Measurements from ENCODE around the gene UNC13A. TPM values are rescaled to one million over a fixed set of nuclear protein-coding genes. Genes with fewer than 3 reads are reported as not detected.

The UNC13A gene
- total and polyA plus RNA-seq, 11 donors = 0.02 to 1.1 (median 0.09) TPM; not detected in 1

GRCh38 chr19:17615889-17616685 lies 72.1 kb downstream of the UNC13A start:
- Histone ChIP-seq H3K4me1 (peaks cover 0 to 10% (median 0%) of the 10 kb centered on the region in 12 donors), H3K36me3 (no peaks in the 10 kb centered on the region), H3K27me3 (peaks cover 0 to 37% (median 9%) of the 10 kb centered on the region in 9 donors), H3K4me3 (peak overlapping the region in 4 of 12 donors; percentile 5 to 36 (median 14)), H3K9me3 (peaks cover 0 to 2% (median 0%) of the 10 kb centered on the region in 12 donors), H3K27ac (no peak overlapping the region)
- intact Hi-C loops (cut with DNase I) = loop anchor here in 1 of 10 donors (10.0 kb wide), 1 partner anchor 159 kb away; no protein-coding TSS in a partner anchor
- TF ChIP-seq POLR2A (IDR thresholded peaks at IDR 0.05) (no peak), CTCF (IDR thresholded peaks at IDR 0.05) (no peak)
- 23 to 47% (median 32%) methylated on average over 22 to 27 of the region's 27 CpGs for WGBS, 4 donors
- DNase-seq (no peak), ATAC-seq (no peak)

GRCh38 chr19:17614476-17614875 lies 73.7 kb downstream of the UNC13A start:
- H3K36me3 ChIP-seq = no peaks in the 10 kb centered on the region
- H3K9me3 ChIP-seq = no peaks in the 10 kb centered on the region
- no peak overlapping the region for H3K4me3 ChIP-seq
- ATAC-seq (no peak), DNase-seq (no peak)
- WGBS, 4 donors = 71 to 87% (median 86%) methylated on average over 6 to 12 of the region's 12 CpGs
- peaks cover 0 to 37% (median 9%) of the 10 kb centered on the region in 9 donors for H3K27me3 ChIP-seq
- H3K27ac ChIP-seq = no peak overlapping the region
- TF ChIP-seq CTCF (IDR thresholded peaks at IDR 0.05) = no peak
- no peak for TF ChIP-seq POLR2A (IDR thresholded peaks at IDR 0.05)
- intact Hi-C loops (cut with DNase I) = loop anchor here in 1 of 10 donors (10.0 kb wide), 1 partner anchor 160 kb away; no protein-coding TSS in a partner anchor
- peaks cover 0 to 10% (median 0%) of the 10 kb centered on the region in 12 donors for H3K4me1 ChIP-seq

- 80 to 91% (median 87%) methylated on average over 7 of the region's 7 CpGs for WGBS, 4 donors
- Histone ChIP-seq H3K36me3 (no peaks in the 10 kb centered on the region), H3K27ac (no peak overlapping the region), H3K4me1 (peaks cover 0 to 8% (median 0%) of the 10 kb centered on the region in 12 donors), H3K9me3 (no peaks in the 10 kb centered on the region), H3K27me3 (peaks cover 0 to 25% (median 9%) of the 10 kb centered on the region in 9 donors), H3K4me3 (no peak overlapping the region)
- no peak for DNase-seq
- intact Hi-C loops (cut with DNase I) = loop anchor here in 1 of 10 donors (10.0 kb wide), 1 partner anchor 163 kb away; no protein-coding TSS in a partner anchor
- TF ChIP-seq POLR2A (IDR thresholded peaks at IDR 0.05) = no peak
- TF ChIP-seq CTCF (IDR thresholded peaks at IDR 0.05) = no peak
- no peak for ATAC-seq
These were observed 76.5 kb downstream of the UNC13A start for GRCh38 chr19:17611462-17612244.

GRCh38 chr19:17610384-17610783 lies 77.8 kb downstream of the UNC13A start:
- Histone ChIP-seq H3K27ac (no peak overlapping the region), H3K27me3 (peaks cover 0 to 22% (median 6%) of the 10 kb centered on the region in 9 donors), H3K36me3 (no peaks in the 10 kb centered on the region), H3K4me3 (no peak overlapping the region), H3K9me3 (no peaks in the 10 kb centered on the region), H3K4me1 (peaks cover 0 to 14% (median 7%) of the 10 kb centered on the region in 12 donors)
- DNase-seq (no peak), ATAC-seq (no peak)
- intact Hi-C loops (cut with DNase I) = loop anchor here in 1 of 10 donors (10.0 kb wide), 1 partner anchor 164 kb away; no protein-coding TSS in a partner anchor
- WGBS, 4 donors = 61 to 75% (median 64%) methylated on average over 7 of the region's 7 CpGs
- TF ChIP-seq CTCF (IDR thresholded peaks at IDR 0.05) (no peak), POLR2A (IDR thresholded peaks at IDR 0.05) (no peak)

Measured in heart left ventricle (tissue), 16 donors.